ENCODE results near the gene DIAPH3.

DNA sequence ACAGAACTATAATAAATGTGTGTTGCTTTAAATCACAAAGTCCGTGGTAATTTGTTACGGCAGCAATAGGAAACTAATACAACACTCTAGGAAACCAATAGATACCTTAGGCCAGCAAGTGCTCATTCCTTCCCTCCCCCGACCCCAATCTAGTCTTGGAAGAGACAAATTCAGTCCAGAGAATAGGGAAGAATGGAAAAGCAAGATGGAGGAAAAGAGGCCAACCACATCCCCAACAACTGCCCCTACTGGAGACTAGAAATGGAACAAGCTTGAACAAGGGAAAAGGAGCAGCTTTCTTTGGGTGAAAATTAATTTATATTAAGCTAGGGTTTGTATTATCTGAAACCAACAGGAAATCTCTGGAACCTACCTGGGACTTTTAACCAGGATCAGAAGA lies 54.4 kb downstream of the DIAPH3 start:
- TF ChIP-seq CTCF (IDR thresholded peaks at IDR 0.05) (no peak), POLR2AphosphoS5 (IDR thresholded peaks at IDR 0.05) (no peak)

All from breast epithelium (tissue), 3 donors.